OCI-LY1 (cell line): ENCODE data around the gene CSTB.

Experiments
- EZH2 ChIP-seq: fragments of 200-600 bp; sonication (generic), shearing (Covaris generic); IDR thresholded peaks from 2 replicates; pipeline ENCODE4 v1.8.0; 2017; ENCODE audit warnings: borderline replicate concordance, mixed run types, mild to moderate bottlenecking, antibody characterized with exemption, low read length, moderate library complexity, mixed read lengths
- TF ChIP-seq, protein P1 (sequence below): fragments of 200-600 bp; sonication (generic), shearing (Covaris generic); IDR thresholded peaks from 2 replicates; pipeline ENCODE4 v1.5.1; 2017; ENCODE audit warnings: mild to moderate bottlenecking, antibody characterized with exemption, low read length, moderate library complexity, mixed read lengths

DNA sequence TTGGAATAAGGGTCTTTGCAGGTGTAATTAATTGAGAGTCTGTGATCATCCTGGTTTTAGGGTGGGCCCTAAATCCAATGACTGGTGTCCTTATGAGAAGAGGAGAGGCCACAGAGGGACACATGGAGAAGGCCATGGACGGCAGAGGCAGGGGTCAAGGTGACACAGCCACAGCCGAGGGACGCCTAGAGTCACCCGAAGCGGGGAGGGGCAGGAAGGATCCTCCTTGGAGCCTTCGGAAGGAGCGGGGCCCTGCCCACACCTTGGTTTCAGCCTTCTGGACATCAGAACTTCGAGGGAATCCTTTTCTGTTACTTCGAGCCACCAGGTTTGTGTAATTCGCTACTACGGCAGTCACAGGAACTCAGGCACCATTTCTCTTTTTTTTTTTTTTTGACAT is 44.4 kb upstream of the CSTB start:
- TF ChIP-seq, protein P1, sequence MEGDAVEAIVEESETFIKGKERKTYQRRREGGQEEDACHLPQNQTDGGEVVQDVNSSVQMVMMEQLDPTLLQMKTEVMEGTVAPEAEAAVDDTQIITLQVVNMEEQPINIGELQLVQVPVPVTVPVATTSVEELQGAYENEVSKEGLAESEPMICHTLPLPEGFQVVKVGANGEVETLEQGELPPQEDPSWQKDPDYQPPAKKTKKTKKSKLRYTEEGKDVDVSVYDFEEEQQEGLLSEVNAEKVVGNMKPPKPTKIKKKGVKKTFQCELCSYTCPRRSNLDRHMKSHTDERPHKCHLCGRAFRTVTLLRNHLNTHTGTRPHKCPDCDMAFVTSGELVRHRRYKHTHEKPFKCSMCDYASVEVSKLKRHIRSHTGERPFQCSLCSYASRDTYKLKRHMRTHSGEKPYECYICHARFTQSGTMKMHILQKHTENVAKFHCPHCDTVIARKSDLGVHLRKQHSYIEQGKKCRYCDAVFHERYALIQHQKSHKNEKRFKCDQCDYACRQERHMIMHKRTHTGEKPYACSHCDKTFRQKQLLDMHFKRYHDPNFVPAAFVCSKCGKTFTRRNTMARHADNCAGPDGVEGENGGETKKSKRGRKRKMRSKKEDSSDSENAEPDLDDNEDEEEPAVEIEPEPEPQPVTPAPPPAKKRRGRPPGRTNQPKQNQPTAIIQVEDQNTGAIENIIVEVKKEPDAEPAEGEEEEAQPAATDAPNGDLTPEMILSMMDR = no peak
- TF ChIP-seq EZH2 = no peak
